Measurements from ENCODE around the gene RIMBP2.

DNA sequence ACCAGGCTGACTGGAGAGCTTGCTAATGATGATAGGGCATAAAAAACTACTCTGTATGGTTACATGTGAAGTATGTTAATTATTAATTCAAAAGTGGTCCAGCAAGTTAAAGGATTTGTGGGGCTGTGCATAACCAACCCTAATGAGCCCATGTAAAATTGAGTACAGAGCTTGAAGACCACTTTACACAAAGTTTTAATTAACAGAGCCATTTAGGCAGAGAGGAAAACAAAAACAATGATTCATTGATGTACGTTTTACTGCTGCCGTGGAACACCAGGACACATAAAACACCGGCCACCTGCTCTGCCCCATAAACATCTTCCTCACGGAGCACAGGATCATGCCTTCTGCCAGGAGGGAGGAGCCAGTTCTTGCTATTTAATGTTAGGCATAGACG lies 83.5 kb downstream of the RIMBP2 start:
- TF ChIP-seq ZNF747 (tag by site-specific recombination; IDR thresholded peaks at IDR 0.05): no peak
- TF ChIP-seq, protein P1, sequence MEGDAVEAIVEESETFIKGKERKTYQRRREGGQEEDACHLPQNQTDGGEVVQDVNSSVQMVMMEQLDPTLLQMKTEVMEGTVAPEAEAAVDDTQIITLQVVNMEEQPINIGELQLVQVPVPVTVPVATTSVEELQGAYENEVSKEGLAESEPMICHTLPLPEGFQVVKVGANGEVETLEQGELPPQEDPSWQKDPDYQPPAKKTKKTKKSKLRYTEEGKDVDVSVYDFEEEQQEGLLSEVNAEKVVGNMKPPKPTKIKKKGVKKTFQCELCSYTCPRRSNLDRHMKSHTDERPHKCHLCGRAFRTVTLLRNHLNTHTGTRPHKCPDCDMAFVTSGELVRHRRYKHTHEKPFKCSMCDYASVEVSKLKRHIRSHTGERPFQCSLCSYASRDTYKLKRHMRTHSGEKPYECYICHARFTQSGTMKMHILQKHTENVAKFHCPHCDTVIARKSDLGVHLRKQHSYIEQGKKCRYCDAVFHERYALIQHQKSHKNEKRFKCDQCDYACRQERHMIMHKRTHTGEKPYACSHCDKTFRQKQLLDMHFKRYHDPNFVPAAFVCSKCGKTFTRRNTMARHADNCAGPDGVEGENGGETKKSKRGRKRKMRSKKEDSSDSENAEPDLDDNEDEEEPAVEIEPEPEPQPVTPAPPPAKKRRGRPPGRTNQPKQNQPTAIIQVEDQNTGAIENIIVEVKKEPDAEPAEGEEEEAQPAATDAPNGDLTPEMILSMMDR (tag by site-specific recombination; IDR thresholded peaks at IDR 0.05): no peak
- TF ChIP-seq, protein P2, sequence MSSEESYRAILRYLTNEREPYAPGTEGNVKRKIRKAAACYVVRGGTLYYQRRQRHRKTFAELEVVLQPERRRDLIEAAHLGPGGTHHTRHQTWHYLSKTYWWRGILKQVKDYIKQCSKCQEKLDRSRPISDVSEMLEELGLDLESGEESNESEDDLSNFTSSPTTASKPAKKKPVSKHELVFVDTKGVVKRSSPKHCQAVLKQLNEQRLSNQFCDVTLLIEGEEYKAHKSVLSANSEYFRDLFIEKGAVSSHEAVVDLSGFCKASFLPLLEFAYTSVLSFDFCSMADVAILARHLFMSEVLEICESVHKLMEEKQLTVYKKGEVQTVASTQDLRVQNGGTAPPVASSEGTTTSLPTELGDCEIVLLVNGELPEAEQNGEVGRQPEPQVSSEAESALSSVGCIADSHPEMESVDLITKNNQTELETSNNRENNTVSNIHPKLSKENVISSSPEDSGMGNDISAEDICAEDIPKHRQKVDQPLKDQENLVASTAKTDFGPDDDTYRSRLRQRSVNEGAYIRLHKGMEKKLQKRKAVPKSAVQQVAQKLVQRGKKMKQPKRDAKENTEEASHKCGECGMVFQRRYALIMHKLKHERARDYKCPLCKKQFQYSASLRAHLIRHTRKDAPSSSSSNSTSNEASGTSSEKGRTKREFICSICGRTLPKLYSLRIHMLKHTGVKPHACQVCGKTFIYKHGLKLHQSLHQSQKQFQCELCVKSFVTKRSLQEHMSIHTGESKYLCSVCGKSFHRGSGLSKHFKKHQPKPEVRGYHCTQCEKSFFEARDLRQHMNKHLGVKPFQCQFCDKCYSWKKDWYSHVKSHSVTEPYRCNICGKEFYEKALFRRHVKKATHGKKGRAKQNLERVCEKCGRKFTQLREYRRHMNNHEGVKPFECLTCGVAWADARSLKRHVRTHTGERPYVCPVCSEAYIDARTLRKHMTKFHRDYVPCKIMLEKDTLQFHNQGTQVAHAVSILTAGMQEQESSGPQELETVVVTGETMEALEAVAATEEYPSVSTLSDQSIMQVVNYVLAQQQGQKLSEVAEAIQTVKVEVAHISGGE (tag by site-specific recombination; conservative IDR thresholded peaks at IDR 0.05; ENCODE audit: low read depth): no peak
- TF ChIP-seq, protein P3, sequence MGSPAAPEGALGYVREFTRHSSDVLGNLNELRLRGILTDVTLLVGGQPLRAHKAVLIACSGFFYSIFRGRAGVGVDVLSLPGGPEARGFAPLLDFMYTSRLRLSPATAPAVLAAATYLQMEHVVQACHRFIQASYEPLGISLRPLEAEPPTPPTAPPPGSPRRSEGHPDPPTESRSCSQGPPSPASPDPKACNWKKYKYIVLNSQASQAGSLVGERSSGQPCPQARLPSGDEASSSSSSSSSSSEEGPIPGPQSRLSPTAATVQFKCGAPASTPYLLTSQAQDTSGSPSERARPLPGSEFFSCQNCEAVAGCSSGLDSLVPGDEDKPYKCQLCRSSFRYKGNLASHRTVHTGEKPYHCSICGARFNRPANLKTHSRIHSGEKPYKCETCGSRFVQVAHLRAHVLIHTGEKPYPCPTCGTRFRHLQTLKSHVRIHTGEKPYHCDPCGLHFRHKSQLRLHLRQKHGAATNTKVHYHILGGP (tag by site-specific recombination; IDR thresholded peaks at IDR 0.05): no peak
- TF ChIP-seq, protein P4, sequence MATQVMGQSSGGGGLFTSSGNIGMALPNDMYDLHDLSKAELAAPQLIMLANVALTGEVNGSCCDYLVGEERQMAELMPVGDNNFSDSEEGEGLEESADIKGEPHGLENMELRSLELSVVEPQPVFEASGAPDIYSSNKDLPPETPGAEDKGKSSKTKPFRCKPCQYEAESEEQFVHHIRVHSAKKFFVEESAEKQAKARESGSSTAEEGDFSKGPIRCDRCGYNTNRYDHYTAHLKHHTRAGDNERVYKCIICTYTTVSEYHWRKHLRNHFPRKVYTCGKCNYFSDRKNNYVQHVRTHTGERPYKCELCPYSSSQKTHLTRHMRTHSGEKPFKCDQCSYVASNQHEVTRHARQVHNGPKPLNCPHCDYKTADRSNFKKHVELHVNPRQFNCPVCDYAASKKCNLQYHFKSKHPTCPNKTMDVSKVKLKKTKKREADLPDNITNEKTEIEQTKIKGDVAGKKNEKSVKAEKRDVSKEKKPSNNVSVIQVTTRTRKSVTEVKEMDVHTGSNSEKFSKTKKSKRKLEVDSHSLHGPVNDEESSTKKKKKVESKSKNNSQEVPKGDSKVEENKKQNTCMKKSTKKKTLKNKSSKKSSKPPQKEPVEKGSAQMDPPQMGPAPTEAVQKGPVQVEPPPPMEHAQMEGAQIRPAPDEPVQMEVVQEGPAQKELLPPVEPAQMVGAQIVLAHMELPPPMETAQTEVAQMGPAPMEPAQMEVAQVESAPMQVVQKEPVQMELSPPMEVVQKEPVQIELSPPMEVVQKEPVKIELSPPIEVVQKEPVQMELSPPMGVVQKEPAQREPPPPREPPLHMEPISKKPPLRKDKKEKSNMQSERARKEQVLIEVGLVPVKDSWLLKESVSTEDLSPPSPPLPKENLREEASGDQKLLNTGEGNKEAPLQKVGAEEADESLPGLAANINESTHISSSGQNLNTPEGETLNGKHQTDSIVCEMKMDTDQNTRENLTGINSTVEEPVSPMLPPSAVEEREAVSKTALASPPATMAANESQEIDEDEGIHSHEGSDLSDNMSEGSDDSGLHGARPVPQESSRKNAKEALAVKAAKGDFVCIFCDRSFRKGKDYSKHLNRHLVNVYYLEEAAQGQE (tag by site-specific recombination; IDR thresholded peaks at IDR 0.05): no peak
- TF ChIP-seq ZNF223 (tag by site-specific recombination; IDR thresholded peaks at IDR 0.05): no peak
- TF ChIP-seq ZBTB7A (tag by site-specific recombination; IDR thresholded peaks at IDR 0.05; ENCODE audit: low read depth): no peak
- no peak for TF ChIP-seq ZNF274 (IDR thresholded peaks at IDR 0.05; ENCODE audit: low read length)
- no peak for TF ChIP-seq ZNF274 (tag by site-specific recombination; IDR thresholded peaks at IDR 0.05; ENCODE audit: borderline replicate concordance)
- TF ChIP-seq ZNF768 (tag by site-specific recombination; IDR thresholded peaks at IDR 0.05): no peak
- TF ChIP-seq OSR2 (tag by site-specific recombination; IDR thresholded peaks at IDR 0.05): no peak

All from HEK293 (cell line).